ENCODE results near the gene CSF2RB.

CSF2RB gene

DNA sequence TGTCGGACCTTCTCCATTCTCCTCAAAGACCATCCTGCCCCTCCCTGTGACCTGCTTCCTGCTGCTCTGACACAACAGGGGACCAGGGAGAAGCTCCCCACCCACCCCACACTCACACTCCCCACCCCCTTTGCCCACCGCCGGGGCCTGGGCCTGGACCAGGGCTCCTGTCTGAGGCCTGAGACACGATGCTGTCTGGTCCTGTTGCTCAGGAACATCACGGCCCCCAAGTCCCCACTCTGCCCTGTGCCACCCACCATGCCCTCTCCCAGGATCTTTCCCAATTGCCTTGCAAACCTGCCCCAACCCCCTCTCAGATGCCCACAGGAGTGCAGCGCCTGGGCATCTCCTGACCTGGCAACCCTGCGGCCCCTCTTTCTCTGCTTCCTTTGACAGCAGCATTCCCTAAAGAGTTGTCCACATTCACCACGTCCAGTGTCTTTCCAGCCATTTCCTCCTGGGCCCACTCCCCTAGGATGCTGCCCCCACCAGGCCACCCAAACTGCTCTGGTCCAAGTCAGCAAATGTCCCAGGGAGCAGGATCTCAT lies 10.8 kb downstream of the CSF2RB start:
- H3K4me3 ChIP-seq (replicated peaks; ENCODE audit: low read depth, low read length), result no peak overlapping the region
- TF ChIP-seq, protein P1, sequence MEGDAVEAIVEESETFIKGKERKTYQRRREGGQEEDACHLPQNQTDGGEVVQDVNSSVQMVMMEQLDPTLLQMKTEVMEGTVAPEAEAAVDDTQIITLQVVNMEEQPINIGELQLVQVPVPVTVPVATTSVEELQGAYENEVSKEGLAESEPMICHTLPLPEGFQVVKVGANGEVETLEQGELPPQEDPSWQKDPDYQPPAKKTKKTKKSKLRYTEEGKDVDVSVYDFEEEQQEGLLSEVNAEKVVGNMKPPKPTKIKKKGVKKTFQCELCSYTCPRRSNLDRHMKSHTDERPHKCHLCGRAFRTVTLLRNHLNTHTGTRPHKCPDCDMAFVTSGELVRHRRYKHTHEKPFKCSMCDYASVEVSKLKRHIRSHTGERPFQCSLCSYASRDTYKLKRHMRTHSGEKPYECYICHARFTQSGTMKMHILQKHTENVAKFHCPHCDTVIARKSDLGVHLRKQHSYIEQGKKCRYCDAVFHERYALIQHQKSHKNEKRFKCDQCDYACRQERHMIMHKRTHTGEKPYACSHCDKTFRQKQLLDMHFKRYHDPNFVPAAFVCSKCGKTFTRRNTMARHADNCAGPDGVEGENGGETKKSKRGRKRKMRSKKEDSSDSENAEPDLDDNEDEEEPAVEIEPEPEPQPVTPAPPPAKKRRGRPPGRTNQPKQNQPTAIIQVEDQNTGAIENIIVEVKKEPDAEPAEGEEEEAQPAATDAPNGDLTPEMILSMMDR (IDR thresholded peaks at IDR 0.05; ENCODE audit: low read depth, low read length, missing control alignments), result no peak
- DNase-seq (ENCODE audit: extremely low read depth, low read depth), result no peak

DNA sequence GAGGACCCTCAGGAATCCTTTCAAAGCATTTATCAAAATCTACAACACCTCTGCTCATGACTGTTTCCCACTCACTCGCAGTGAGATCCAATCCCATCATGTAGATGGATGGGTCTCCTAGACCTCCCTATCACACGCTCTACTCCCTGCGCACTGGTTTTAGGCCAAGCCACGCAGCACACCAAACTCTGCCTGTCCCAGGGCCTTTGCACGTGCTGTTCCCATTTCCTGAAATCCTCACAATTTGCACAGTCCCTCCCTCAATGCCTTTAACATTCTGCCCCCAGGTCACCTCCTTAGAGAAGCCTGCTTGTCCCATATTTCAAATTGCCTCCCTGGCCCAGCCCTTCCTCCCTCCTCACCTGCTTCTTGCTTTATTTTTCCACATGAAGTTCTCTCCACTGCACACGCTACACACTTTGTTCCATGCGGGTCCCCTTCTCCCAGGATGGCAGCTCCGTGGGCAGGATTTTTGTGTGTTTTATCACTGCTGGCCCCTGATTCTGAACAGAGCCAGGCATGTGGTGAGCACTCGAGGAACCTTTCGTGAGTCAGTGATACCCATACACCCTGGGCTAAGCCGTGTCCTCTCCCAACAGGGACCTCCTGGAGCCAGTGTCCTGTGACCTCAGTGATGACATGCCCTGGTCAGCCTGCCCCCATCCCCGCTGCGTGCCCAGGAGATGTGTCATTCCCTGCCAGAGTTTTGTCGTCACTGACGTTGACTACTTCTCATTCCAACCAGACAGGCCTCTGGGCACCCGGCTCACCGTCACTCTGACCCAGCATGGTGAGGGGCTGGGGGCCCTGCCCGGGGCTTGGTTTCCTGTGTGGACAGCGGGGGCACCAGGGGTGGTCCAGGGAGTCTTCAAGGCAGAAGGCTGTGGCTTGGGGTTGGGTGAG lies 12.2 kb downstream of the CSF2RB start:
- TF ChIP-seq, protein P1 (IDR thresholded peaks at IDR 0.05; ENCODE audit: low read depth, low read length, missing control alignments), result no peak
- H3K4me3 ChIP-seq (replicated peaks; ENCODE audit: low read depth, low read length), result no peak overlapping the region
- DNase-seq (ENCODE audit: extremely low read depth, low read depth), result no peak

DNA sequence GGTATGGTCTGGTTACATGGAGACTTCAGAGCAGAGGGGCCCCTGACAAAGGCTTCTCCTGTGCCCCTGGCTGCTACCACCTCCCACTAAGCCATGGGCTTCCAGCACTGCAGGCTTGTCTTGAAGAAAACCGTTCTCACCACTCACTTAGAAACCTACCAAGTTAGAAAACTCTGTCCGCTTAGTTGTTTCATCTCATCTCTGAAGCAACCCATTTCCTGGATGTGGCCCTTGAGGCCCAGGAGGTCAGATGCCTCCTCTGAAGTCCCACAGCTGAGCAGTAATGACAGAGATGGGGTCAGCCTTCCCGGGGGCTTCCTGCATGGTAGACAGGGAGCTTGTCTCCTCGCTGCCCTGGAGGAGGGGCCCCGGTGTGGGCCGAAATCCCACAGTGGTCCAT lies 12.9 kb downstream of the CSF2RB start:
- H3K4me3 ChIP-seq (replicated peaks; ENCODE audit: low read depth, low read length), result no peak overlapping the region
- DNase-seq (ENCODE audit: extremely low read depth, low read depth), result no peak
- TF ChIP-seq, protein P1 (IDR thresholded peaks at IDR 0.05; ENCODE audit: low read depth, low read length, missing control alignments), result no peak

DNA sequence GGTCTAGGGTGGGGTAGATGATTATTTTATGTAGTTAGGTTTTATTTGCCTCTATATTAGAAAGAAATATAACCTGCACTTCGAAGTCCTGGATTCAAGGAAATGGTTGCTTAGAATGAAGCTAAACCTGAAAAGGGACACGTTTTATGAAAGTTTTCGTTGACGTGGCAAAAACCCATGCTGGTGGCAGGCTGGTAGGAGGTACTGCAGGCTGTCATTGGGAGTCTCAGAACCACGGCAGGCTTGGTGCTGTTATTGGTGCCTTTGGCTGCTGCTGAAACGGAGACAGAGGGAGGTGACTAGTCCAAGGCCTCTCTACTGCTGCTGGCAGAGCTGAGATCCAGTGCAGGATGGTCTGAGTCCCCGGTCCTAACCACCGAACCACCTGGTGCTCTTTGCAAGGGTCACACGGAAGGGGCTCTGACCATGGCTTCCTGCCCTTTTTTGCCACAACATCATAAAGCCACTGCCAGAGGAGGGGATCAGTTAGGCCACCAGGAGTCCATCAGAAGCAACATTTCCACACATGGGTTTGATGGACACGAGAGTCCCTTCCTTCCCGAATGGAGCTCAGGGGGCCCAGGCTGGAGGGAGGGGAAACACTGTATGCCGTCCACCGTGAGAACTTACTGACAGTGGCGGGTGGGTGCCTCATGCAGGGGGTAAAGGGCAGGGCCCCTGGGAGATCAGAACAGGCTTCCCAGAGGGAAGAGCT lies 13.4 kb downstream of the CSF2RB start:
- no peak for DNase-seq (ENCODE audit: extremely low read depth, low read depth)
- TF ChIP-seq, protein P1 (IDR thresholded peaks at IDR 0.05; ENCODE audit: low read depth, low read length, missing control alignments), result no peak
- no peak overlapping the region for H3K4me3 ChIP-seq (replicated peaks; ENCODE audit: low read depth, low read length)

DNA sequence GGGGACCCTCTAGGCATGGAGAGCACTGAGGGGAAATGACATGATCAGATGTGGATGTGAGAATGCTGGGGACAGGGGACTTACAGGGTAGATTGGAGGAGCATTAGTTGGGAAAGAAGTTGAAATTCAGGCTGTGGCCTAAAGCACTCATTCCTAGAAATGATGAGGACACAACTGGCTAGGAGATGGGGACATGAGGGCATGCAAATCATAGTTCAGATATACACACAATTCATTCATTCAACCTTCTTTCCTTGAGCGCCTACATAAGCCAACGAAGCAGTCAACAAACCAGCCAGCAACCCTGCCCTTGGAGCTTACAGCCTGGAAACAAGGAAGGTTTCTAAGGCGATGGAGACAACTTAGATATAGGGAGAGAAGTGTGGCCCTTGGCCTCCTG lies 14.2 kb downstream of the CSF2RB start:
- no peak overlapping the region for H3K4me3 ChIP-seq (replicated peaks; ENCODE audit: low read depth, low read length)
- TF ChIP-seq, protein P1 (IDR thresholded peaks at IDR 0.05; ENCODE audit: low read depth, low read length, missing control alignments), result no peak
- DNase-seq (ENCODE audit: extremely low read depth, low read depth), result no peak

DNA sequence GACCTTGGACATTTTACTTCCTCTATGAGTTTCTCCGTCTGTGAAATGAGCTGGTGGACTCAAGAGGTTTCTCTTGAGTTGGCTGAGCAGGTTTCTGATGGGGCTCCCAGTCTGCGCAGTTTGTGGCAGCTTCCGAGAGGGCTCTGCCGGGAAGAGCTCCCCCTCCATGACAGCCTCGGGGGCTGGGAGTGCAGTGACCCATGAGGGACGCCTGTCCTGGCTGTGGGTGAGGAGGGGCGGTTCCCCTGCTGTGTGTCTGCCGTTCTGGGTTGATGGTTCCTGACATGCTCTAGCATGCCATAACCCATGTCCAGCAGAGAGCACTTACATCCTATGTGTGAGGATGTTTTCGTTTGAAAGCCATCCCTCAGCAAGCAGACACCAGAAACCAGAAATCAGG lies 14.8 kb downstream of the CSF2RB start:
- H3K4me3 ChIP-seq (replicated peaks; ENCODE audit: low read depth, low read length), result no peak overlapping the region
- DNase-seq (ENCODE audit: extremely low read depth, low read depth), result no peak
- TF ChIP-seq, protein P1 (IDR thresholded peaks at IDR 0.05; ENCODE audit: low read depth, low read length, missing control alignments), result no peak
